ENCODE measurements around the gene PBX1. TPM values are rescaled to one million over a fixed set of nuclear protein-coding genes. Genes with fewer than 3 reads are reported as not detected.

PBX1 gene
- total RNA-seq, 3 donors from 2014 or later = 64.5 to 126 (median 95.4) TPM

DNA sequence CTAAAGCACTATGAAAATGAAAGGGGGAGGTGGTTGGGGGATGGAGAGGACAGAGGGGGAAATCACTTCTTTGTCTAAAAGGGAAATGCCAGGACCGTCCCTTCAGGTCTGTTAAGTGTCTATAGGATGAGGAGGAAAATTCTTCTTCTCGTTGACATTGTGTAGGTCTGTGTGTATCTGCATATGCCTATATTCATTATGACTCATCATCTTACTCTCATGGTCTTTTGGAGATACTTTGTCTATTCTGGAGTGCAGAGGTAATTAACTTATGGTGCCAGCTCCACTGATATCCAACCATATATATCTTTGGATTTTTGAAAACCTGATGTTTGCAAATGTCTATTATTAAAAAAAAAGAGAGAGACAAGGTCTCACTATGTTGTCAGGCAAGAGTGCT lies 143.7 kb downstream of the PBX1 start:
- intact Hi-C loops (cut with DNase I; ENCODE audit: low total_unique reads) = no loop called here
- Histone ChIP-seq H3K36me3 (no peaks in the 10 kb centered on the region), H3K9me3 (no peaks in the 10 kb centered on the region), H3K4me3 (no peak overlapping the region), H3K4me1 (peaks cover 0 to 9% of the 10 kb centered on the region in 2 donors), H3K27me3 (no peaks in the 10 kb centered on the region), H3K27ac (peak overlapping the region in 1 of 2 donors; percentile 23)
- TF ChIP-seq CTCF (IDR thresholded peaks at IDR 0.05) (no peak), POLR2AphosphoS5 (IDR thresholded peaks at IDR 0.05) (no peak), POLR2A (IDR thresholded peaks at IDR 0.05) (no peak)
- DNase-seq (ENCODE audit: low spot score in 2 of 2) = no peak

DNA sequence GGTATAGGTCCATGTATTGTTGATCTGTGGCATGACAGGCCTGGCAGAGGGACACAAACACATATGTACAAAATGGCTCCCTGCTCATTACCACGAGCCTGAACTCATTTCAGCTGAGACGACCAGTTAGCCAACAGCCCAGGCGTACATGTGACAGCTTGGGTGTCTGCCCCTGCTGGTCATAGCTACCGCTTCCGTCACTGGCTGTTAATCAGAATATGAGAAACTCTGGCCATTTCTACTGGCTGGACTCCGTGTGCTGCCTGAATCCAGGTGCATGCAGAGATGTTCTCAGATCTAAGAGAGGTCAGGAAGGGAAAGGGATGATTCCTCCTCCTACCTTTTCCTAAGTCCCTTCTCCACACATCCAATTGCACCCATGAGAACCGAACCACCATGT lies 144.5 kb downstream of the PBX1 start:
- Histone ChIP-seq H3K27me3 (no peaks in the 10 kb centered on the region), H3K4me3 (no peak overlapping the region), H3K36me3 (no peaks in the 10 kb centered on the region), H3K4me1 (peaks cover 0 to 10% of the 10 kb centered on the region in 2 donors), H3K9me3 (no peaks in the 10 kb centered on the region), H3K27ac (peak overlapping the region in 1 of 2 donors; percentile 23)
- intact Hi-C loops (cut with DNase I; ENCODE audit: low total_unique reads) = no loop called here
- no peak for TF ChIP-seq CTCF (IDR thresholded peaks at IDR 0.05)
- TF ChIP-seq POLR2AphosphoS5 (IDR thresholded peaks at IDR 0.05) = no peak
- TF ChIP-seq POLR2A (IDR thresholded peaks at IDR 0.05) = no peak
- no peak for DNase-seq (ENCODE audit: low spot score in 2 of 2)

GRCh38 chr1:164703960-164704411 lies 145.0 kb downstream of the PBX1 start:
- TF ChIP-seq POLR2A (IDR thresholded peaks at IDR 0.05) (no peak), POLR2AphosphoS5 (IDR thresholded peaks at IDR 0.05) (no peak), CTCF (IDR thresholded peaks at IDR 0.05) (no peak)
- Histone ChIP-seq H3K27me3 (no peaks in the 10 kb centered on the region), H3K27ac (no peak overlapping the region), H3K4me3 (no peak overlapping the region), H3K4me1 (peaks cover 0 to 10% of the 10 kb centered on the region in 2 donors), H3K9me3 (no peaks in the 10 kb centered on the region), H3K36me3 (no peaks in the 10 kb centered on the region)
- intact Hi-C loops (cut with DNase I; ENCODE audit: low total_unique reads) = no loop called here
- no peak for DNase-seq (ENCODE audit: low spot score in 2 of 2)

- H3K4me1 ChIP-seq = peaks cover 0 to 10% of the 10 kb centered on the region in 2 donors
- H3K36me3 ChIP-seq = no peaks in the 10 kb centered on the region
- no peak overlapping the region for H3K4me3 ChIP-seq
- intact Hi-C loops (cut with DNase I; ENCODE audit: low total_unique reads) = loop anchor here (5.0 kb wide), 1 partner anchor 1092 kb away; no protein-coding TSS in a partner anchor
- no peaks in the 10 kb centered on the region for H3K27me3 ChIP-seq
- no peak for DNase-seq (ENCODE audit: low spot score in 2 of 2)
- H3K27ac ChIP-seq = no peak overlapping the region
- H3K9me3 ChIP-seq = no peaks in the 10 kb centered on the region
- TF ChIP-seq POLR2A (IDR thresholded peaks at IDR 0.05) (no peak), POLR2AphosphoS5 (IDR thresholded peaks at IDR 0.05) (no peak), CTCF (IDR thresholded peaks at IDR 0.05) (no peak)
These were observed 146.0 kb downstream of the PBX1 start for GRCh38 chr1:164704954-164705353.

- intact Hi-C loops (cut with DNase I; ENCODE audit: low total_unique reads) = loop anchor here (5.0 kb wide), 1 partner anchor 1091 kb away; no protein-coding TSS in a partner anchor
- H3K27me3 ChIP-seq = no peaks in the 10 kb centered on the region
- H3K4me1 ChIP-seq = peaks cover 0 to 10% of the 10 kb centered on the region in 2 donors
- no peaks in the 10 kb centered on the region for H3K9me3 ChIP-seq
- DNase-seq (ENCODE audit: low spot score in 2 of 2) = no peak
- TF ChIP-seq POLR2A (IDR thresholded peaks at IDR 0.05) = no peak
- no peak for TF ChIP-seq CTCF (IDR thresholded peaks at IDR 0.05)
- TF ChIP-seq POLR2AphosphoS5 (IDR thresholded peaks at IDR 0.05) = no peak
- no peaks in the 10 kb centered on the region for H3K36me3 ChIP-seq
- no peak overlapping the region for H3K4me3 ChIP-seq
- H3K27ac ChIP-seq = peak overlapping the region; percentile 45 to 70
These were observed 147.6 kb downstream of the PBX1 start for GRCh38 chr1:164706606-164706987.

All from breast epithelium (tissue), 4 donors.